Heart left ventricle (tissue), 13 donors: ENCODE measurements around the gene NABP1.

Experiments used
- CTCF ChIP-seq, 12 donors: fragments of 200-600 bp; sonication (generic) in 4 of 12; IDR thresholded peaks; one replicate each; pipeline versions ENCODE4 v1.5.0 to v1.8.0; 2018 to 2022; ENCODE audit warnings: antibody characterized with exemption in 12 of 12, mild to moderate bottlenecking in 5 of 12
- POLR2A ChIP-seq, 2 donors: fragments of 450-650 bp; IDR thresholded peaks; one replicate each; pipeline ENCODE4 v1.6.1; 2017; ENCODE audit warnings: antibody characterized with exemption in 2 of 2, mild to moderate bottlenecking in 2 of 2, moderate library complexity in 2 of 2
- donor health status: ischemic (EF 13 %, LVEDD 7.1; RV severe dilation, severe dysfunction).
- donor health status: DM: no; HTN: yes; CAD: no.
- donor health status: DM: no; HTN: no; CAD: no.
- donor health status: ischemic (EF 25% LVEDD 6.9; RV normal size, moderate dysfunction).
- donor health status: ischemic (EF 25% LVEDD 5.7; RV mildly dilated, moderate dysfunction).
- donor health status: ischemic (EF 35%, LVEDD 5.7; RV mildly dilated, moderate dysfunction).
- donor health status: nonischemic (EF 11% LVEDD 7.7; RV severe dilation, severe dysfunction).
- donor health status: DM: yes; HTN: yes; CAD: no.
- donor health status: PGD.
- donor health status: ischemic (EF 29% LVEDD 5.4; RV normal size, mild dysfunction).
- donor health status: nonischemic (EF 23%, LVEDD 6.1; RV moderate dilation, normal function).

GRCh38 chr2:191705084-191705483 is 27.1 kb downstream of the NABP1 start:
- no peak for TF ChIP-seq CTCF (IDR thresholded peaks at IDR 0.05)
- no peak for TF ChIP-seq POLR2A (IDR thresholded peaks at IDR 0.05)
